Lung (tissue), 12 donors: ENCODE data around the gene NETO2. TPM values are rescaled to one million over a fixed set of nuclear protein-coding genes. Genes with fewer than 3 reads are reported as not detected.

Experiments
- ATAC-seq: fragments of 200-7000 bp; cut with Tn5 transposase; one replicate; pipeline ENCODE4 v1.9.1; 2020; ENCODE audit warnings: moderate number of reproducible peaks; ENCODE audit not compliant: insufficient read depth, low FRiP score
- DNase-seq, 3 donors: peaks; one replicate each; pipeline ENCODE4 v3.0.0-alpha.2; 2013 to 2017
- H3K27ac ChIP-seq, 2 donors: one replicate each; pipeline ENCODE4 v1.5.1; 2013; ENCODE audit warnings: mild to moderate bottlenecking in 2 of 2, moderate library complexity in 2 of 2, control low read depth in 1 of 2, inconsistent platforms in 1 of 2, low read depth in 1 of 2, low read length in 1 of 2
- H3K27me3 ChIP-seq, 3 donors: one replicate each; pipeline ENCODE4 v1.5.1; 2013; ENCODE audit warnings: low read length in 2 of 3; ENCODE audit not compliant: control insufficient read depth in 3 of 3, insufficient read depth in 3 of 3
- H3K36me3 ChIP-seq, 4 donors: one replicate each; pipeline ENCODE4 v1.5.1; 2013; ENCODE audit warnings: low read length in 4 of 4, mild to moderate bottlenecking in 1 of 4, moderate library complexity in 1 of 4; ENCODE audit not compliant: control insufficient read depth in 4 of 4, insufficient read depth in 4 of 4
- H3K4me1 ChIP-seq, 5 donors: one replicate each; pipeline ENCODE4 v1.5.1; 2013; ENCODE audit warnings: low read length in 5 of 5, mild to moderate bottlenecking in 2 of 5, moderate library complexity in 1 of 5; ENCODE audit not compliant: control insufficient read depth in 5 of 5, insufficient read depth in 5 of 5
- H3K4me3 ChIP-seq: one replicate; pipeline ENCODE4 v1.5.1; 2013; ENCODE audit warnings: mild to moderate bottlenecking, control low read depth, moderate library complexity
- H3K9ac ChIP-seq, 2 donors: one replicate each; pipeline ENCODE4 v1.5.1; 2013; ENCODE audit warnings: low read length in 2 of 2, control low read depth in 1 of 2; ENCODE audit not compliant: insufficient read depth in 1 of 2
- H3K9me3 ChIP-seq, 4 donors: one replicate each; pipeline ENCODE4 v1.5.1; 2013; ENCODE audit warnings: low read length in 3 of 4, mild to moderate bottlenecking in 1 of 4, moderate library complexity in 1 of 4; ENCODE audit not compliant: control insufficient read depth in 4 of 4, insufficient read depth in 3 of 4
- CTCF ChIP-seq: IDR thresholded peaks from 2 replicates; pipeline ENCODE4 v1.5.1; 2012; ENCODE audit warnings: mild to moderate bottlenecking; ENCODE audit errors: control extremely low read depth, extremely low read depth
- WGBS, 2 donors: extraction: QIAGEN DNeasy Blood & Tissue Kit; methylation state at CpG; one replicate each; pipeline ENCODE4 v1.1.7; 2013; 5-methylcytosine and 5-hydroxymethylcytosine counted together
- polyA plus RNA-seq, 2 donors: library from polyadenylated mRNA; stranded (reverse); fragments of 200-250 nt; gene quantifications; one replicate each; pipeline ENCODE4 v1.2.1, GENCODE V29; 2013
- total RNA-seq, 2 donors: library from RNA; depleted of rRNA in 1 of 2; stranded (reverse); fragments of >200 nt in 1 of 2; gene quantifications; one replicate each; pipeline ENCODE4 v1.2.1, GENCODE V29; 2014 to 2021
- donor health status: control.
- donor health status: control.
- donor health status: Bipolar disorder and iron deficiency.
- donor health status: healthy.
- donor health status: DM: yes; HTN: yes; CAD: no.

NETO2 gene
- total and polyA plus RNA-seq, 4 donors: 2.7 to 16.6 (median 9.7) TPM

- TF ChIP-seq CTCF: no peak
- 95% methylated on average over 10 of the region's 10 CpGs for WGBS, 2 donors
- Histone ChIP-seq H3K36me3 (no peaks in the 10 kb centered on the region), H3K27ac (no peak overlapping the region), H3K4me1 (no peaks in the 10 kb centered on the region), H3K9ac (no peak overlapping the region), H3K9me3 (no peaks in the 10 kb centered on the region), H3K27me3 (no peaks in the 10 kb centered on the region), H3K4me3 (no peak overlapping the region)
- no peak for ATAC-seq
- no peak for DNase-seq
Observed at GRCh38 chr16:47051031-47051430, 92.7 kb downstream of the NETO2 start.

- H3K9me3 ChIP-seq: no peaks in the 10 kb centered on the region
- WGBS, 2 donors: 89 to 93% methylated on average over 12 of the region's 12 CpGs
- H3K4me3 ChIP-seq: no peak overlapping the region
- no peak overlapping the region for H3K9ac ChIP-seq
- DNase-seq (no peak), ATAC-seq (no peak)
- no peaks in the 10 kb centered on the region for H3K27me3 ChIP-seq
- peaks cover 0 to 1% (median 0%) of the 10 kb centered on the region in 5 donors for H3K4me1 ChIP-seq
- no peak for TF ChIP-seq CTCF
- no peak overlapping the region for H3K27ac ChIP-seq
- H3K36me3 ChIP-seq: no peaks in the 10 kb centered on the region
Observed at GRCh38 chr16:47049901-47050583, 93.7 kb downstream of the NETO2 start.

GRCh38 chr16:47047524-47048203 lies 96.1 kb downstream of the NETO2 start:
- Histone ChIP-seq H3K27ac (no peak overlapping the region), H3K4me1 (peaks cover 0 to 1% (median 0%) of the 10 kb centered on the region in 5 donors), H3K27me3 (no peaks in the 10 kb centered on the region), H3K9me3 (peaks cover 0 to 2% (median 0%) of the 10 kb centered on the region in 4 donors), H3K36me3 (no peaks in the 10 kb centered on the region), H3K4me3 (no peak overlapping the region), H3K9ac (no peak overlapping the region)
- no peak for ATAC-seq
- WGBS, 2 donors: 84 to 93% methylated on average over 5 of the region's 5 CpGs
- DNase-seq: no peak
- TF ChIP-seq CTCF: no peak
